Measurements from ENCODE around the gene EXOC3L2.
"Not testable (repeated sequence)": the region's sequence is repeated elsewhere in the genome, so short reads cannot be mapped to it uniquely, and the experiment has no call there.

EXOC3L2 gene

GRCh38 chr19:45243144-45243732 lies 2.0 kb downstream of the EXOC3L2 start:
- Histone ChIP-seq H3K4me3 (ENCODE audit: low read depth, low read length) (no peak overlapping the region), H3K9me3 (no peaks in the 10 kb centered on the region), H3K4me1 (no peaks in the 10 kb centered on the region), H3K36me3 (no peaks in the 10 kb centered on the region), H3K27me3 (peaks cover 6% of the 10 kb centered on the region)
- no peak for TF ChIP-seq CTCF (IDR thresholded peaks at IDR 0.05; ENCODE audit: low read depth, low read length)
- no peak for DNase-seq

GRCh38 chr19:45238556-45238955 lies 6.7 kb downstream of the EXOC3L2 start:
- no peak overlapping the region for H3K4me3 ChIP-seq (ENCODE audit: low read depth, low read length)
- no peak for TF ChIP-seq CTCF (IDR thresholded peaks at IDR 0.05; ENCODE audit: low read depth, low read length)
- peaks cover 45% of the 10 kb centered on the region for H3K27me3 ChIP-seq
- DNase-seq = no peak
- no peaks in the 10 kb centered on the region for H3K36me3 ChIP-seq
- H3K4me1 ChIP-seq = no peaks in the 10 kb centered on the region
- no peaks in the 10 kb centered on the region for H3K9me3 ChIP-seq

GRCh38 chr19:45235485-45235884 lies 9.7 kb downstream of the EXOC3L2 start:
- H3K4me1 ChIP-seq = no peaks in the 10 kb centered on the region

GRCh38 chr19:45234089-45234869 lies 10.9 kb downstream of the EXOC3L2 start:
- DNase-seq = no peak
- Histone ChIP-seq H3K27me3 (peaks cover 68% of the 10 kb centered on the region), H3K36me3 (no peaks in the 10 kb centered on the region), H3K4me3 (ENCODE audit: low read depth, low read length) (no peak overlapping the region), H3K4me1 (no peaks in the 10 kb centered on the region), H3K9me3 (no peaks in the 10 kb centered on the region)
- no peak for TF ChIP-seq CTCF (IDR thresholded peaks at IDR 0.05; ENCODE audit: low read depth, low read length)

More at GRCh38 chr19:45235485-45235884, 9.7 kb downstream of the EXOC3L2 start:
- no peak for DNase-seq
- no peaks in the 10 kb centered on the region for H3K36me3 ChIP-seq
- TF ChIP-seq CTCF (IDR thresholded peaks at IDR 0.05; ENCODE audit: low read depth, low read length) = no peak
- H3K9me3 ChIP-seq = no peaks in the 10 kb centered on the region
- H3K27me3 ChIP-seq = peaks cover 65% of the 10 kb centered on the region
- H3K4me3 ChIP-seq (ENCODE audit: low read depth, low read length) = no peak overlapping the region

GRCh38 chr19:45231891-45232290 lies 13.3 kb downstream of the EXOC3L2 start:
- DNase-seq = no peak
- no peaks in the 10 kb centered on the region for H3K9me3 ChIP-seq
- H3K4me3 ChIP-seq (ENCODE audit: low read depth, low read length) = no peak overlapping the region
- no peak for TF ChIP-seq CTCF (IDR thresholded peaks at IDR 0.05; ENCODE audit: low read depth, low read length)
- H3K27me3 ChIP-seq = peaks cover 60% of the 10 kb centered on the region
- no peaks in the 10 kb centered on the region for H3K4me1 ChIP-seq
- H3K36me3 ChIP-seq = no peaks in the 10 kb centered on the region

GRCh38 chr19:45229056-45229455 lies 16.2 kb downstream of the EXOC3L2 start:
- H3K36me3 ChIP-seq; H3K4me3 ChIP-seq (ENCODE audit: low read depth, low read length); H3K9me3 ChIP-seq; H3K4me1 ChIP-seq; DNase-seq: not testable (repeated sequence)
- peaks cover 40% of the 10 kb centered on the region for H3K27me3 ChIP-seq
